Measurements from ENCODE around the gene INCA1.

The INCA1 gene

GRCh38 chr17:4969551-4970173 lies 27.7 kb downstream of the INCA1 start:
- Histone ChIP-seq H3K27ac (ENCODE audit: low read depth, low read length) (no peak overlapping the region), H3K9ac (ENCODE audit: low read length) (no peak overlapping the region), H3K36me3 (ENCODE audit: low read length) (no peaks in the 10 kb centered on the region), H3F3A (ENCODE audit: insufficient read depth) (no peaks in the 10 kb centered on the region), H3K9me3 (ENCODE audit: insufficient read depth, low read length) (no peaks in the 10 kb centered on the region), H3K27me3 (ENCODE audit: low read length) (no peaks in the 10 kb centered on the region), H3K4me2 (ENCODE audit: low read depth, low read length, poor library complexity, severe bottlenecking) (no peak overlapping the region), H3K9me2 (replicated peaks; ENCODE audit: insufficient read depth, low read length) (no peaks in the 10 kb centered on the region), H3K4me3 (ENCODE audit: insufficient read depth, low read length, poor library complexity, severe bottlenecking) (no peak overlapping the region), H4K20me1 (ENCODE audit: low read depth, low read length) (no peaks in the 10 kb centered on the region), H3K79me2 (ENCODE audit: insufficient read depth, low read length) (peaks cover 8% of the 10 kb centered on the region; the same call in 1 of the 2 replicates), H2AFZ (ENCODE audit: low read depth, low read length, severe bottlenecking) (no peak overlapping the region)
- TF ChIP-seq CTCF (IDR thresholded peaks at IDR 0.05; ENCODE audit: insufficient read depth, low read length, poor library complexity, severe bottlenecking) (no peak), EZH2phosphoT487 (conservative IDR thresholded peaks at IDR 0.05; ENCODE audit: low read length) (no peak)

- Histone ChIP-seq H3K9ac (ENCODE audit: low read length) (no peak overlapping the region), H3K79me2 (ENCODE audit: insufficient read depth, low read length) (peaks cover 8% of the 10 kb centered on the region; the same call in 1 of the 2 replicates), H3K4me2 (ENCODE audit: low read depth, low read length, poor library complexity, severe bottlenecking) (peak overlapping the region; percentile 92), H2AFZ (ENCODE audit: low read depth, low read length, severe bottlenecking) (no peak overlapping the region), H3K9me3 (ENCODE audit: insufficient read depth, low read length) (no peaks in the 10 kb centered on the region), H3K27me3 (ENCODE audit: low read length) (no peaks in the 10 kb centered on the region), H4K20me1 (ENCODE audit: low read depth, low read length) (no peaks in the 10 kb centered on the region), H3K36me3 (ENCODE audit: low read length) (no peaks in the 10 kb centered on the region), H3F3A (ENCODE audit: insufficient read depth) (no peaks in the 10 kb centered on the region), H3K9me2 (replicated peaks; ENCODE audit: insufficient read depth, low read length) (no peaks in the 10 kb centered on the region), H3K27ac (ENCODE audit: low read depth, low read length) (no peak overlapping the region), H3K4me3 (ENCODE audit: insufficient read depth, low read length, poor library complexity, severe bottlenecking) (no peak overlapping the region)
- TF ChIP-seq EZH2phosphoT487 (conservative IDR thresholded peaks at IDR 0.05; ENCODE audit: low read length): no peak
- no peak for TF ChIP-seq CTCF (IDR thresholded peaks at IDR 0.05; ENCODE audit: insufficient read depth, low read length, poor library complexity, severe bottlenecking)
Observed at GRCh38 chr17:4969047-4969550, 28.2 kb downstream of the INCA1 start.

GRCh38 chr17:4968486-4969046 lies 28.8 kb downstream of the INCA1 start:
- Histone ChIP-seq H3K4me3 (ENCODE audit: insufficient read depth, low read length, poor library complexity, severe bottlenecking) (peak overlapping the region; percentile 63), H3K9ac (ENCODE audit: low read length) (peak overlapping the region; percentile 81), H3K79me2 (ENCODE audit: insufficient read depth, low read length) (peaks cover 8% of the 10 kb centered on the region; the same call in 1 of the 2 replicates), H2AFZ (ENCODE audit: low read depth, low read length, severe bottlenecking) (peak overlapping the region; percentile 68), H3F3A (ENCODE audit: insufficient read depth) (no peaks in the 10 kb centered on the region), H3K36me3 (ENCODE audit: low read length) (no peaks in the 10 kb centered on the region), H4K20me1 (ENCODE audit: low read depth, low read length) (no peaks in the 10 kb centered on the region), H3K9me2 (replicated peaks; ENCODE audit: insufficient read depth, low read length) (no peaks in the 10 kb centered on the region), H3K4me2 (ENCODE audit: low read depth, low read length, poor library complexity, severe bottlenecking) (peak overlapping the region; percentile 92), H3K9me3 (ENCODE audit: insufficient read depth, low read length) (no peaks in the 10 kb centered on the region), H3K27ac (ENCODE audit: low read depth, low read length) (peak overlapping the region; percentile 60), H3K27me3 (ENCODE audit: low read length) (no peaks in the 10 kb centered on the region)
- TF ChIP-seq CTCF (IDR thresholded peaks at IDR 0.05; ENCODE audit: insufficient read depth, low read length, poor library complexity, severe bottlenecking): no peak
- TF ChIP-seq EZH2phosphoT487 (conservative IDR thresholded peaks at IDR 0.05; ENCODE audit: low read length): no peak
